Small intestine (tissue), 7 donors: ENCODE results near the gene C1orf198. TPM values are rescaled to one million over a fixed set of nuclear protein-coding genes. Genes with fewer than 3 reads are reported as not detected.

Experiments
- DNase-seq, 2 donors: peaks; one replicate each; pipeline versions ENCODE4 v3.0.0 to v3.0.0-alpha.2; 2013
- FAIRE-seq: peaks from 2 replicates; lab custom pipeline; 2012; peaks lifted over from hg19 to GRCh38; lab: Jason Lieb, UNC
- H3K27ac ChIP-seq, 3 donors: one replicate each; pipeline ENCODE4 v1.5.1; 2013; ENCODE audit warnings: low read length in 2 of 3, mild to moderate bottlenecking in 2 of 3, control low read depth in 1 of 3, inconsistent platforms in 1 of 3, low read depth in 1 of 3, moderate library complexity in 1 of 3
- H3K27me3 ChIP-seq, 3 donors: one replicate each; pipeline ENCODE4 v1.6.1; 2013; ENCODE audit warnings: low read length in 3 of 3, inconsistent platforms in 1 of 3; ENCODE audit not compliant: control insufficient read depth in 3 of 3, insufficient read depth in 3 of 3
- H3K36me3 ChIP-seq, 3 donors: one replicate each; pipeline ENCODE4 v1.6.1; 2013; ENCODE audit warnings: low read length in 3 of 3, inconsistent platforms in 1 of 3, low read depth in 1 of 3, mild to moderate bottlenecking in 1 of 3, moderate library complexity in 1 of 3; ENCODE audit not compliant: control insufficient read depth in 3 of 3, insufficient read depth in 2 of 3
- H3K4me1 ChIP-seq, 3 donors: one replicate each; pipeline ENCODE4 v1.6.1; 2013; ENCODE audit warnings: low read length in 2 of 3, inconsistent platforms in 1 of 3, low read depth in 1 of 3, mild to moderate bottlenecking in 1 of 3, moderate library complexity in 1 of 3; ENCODE audit not compliant: control insufficient read depth in 3 of 3, insufficient read depth in 2 of 3
- H3K4me3 ChIP-seq, 3 donors: one replicate each; pipeline ENCODE4 v1.5.1; 2013; ENCODE audit warnings: low read length in 3 of 3, control low read depth in 1 of 3, inconsistent platforms in 1 of 3, low read depth in 1 of 3, mild to moderate bottlenecking in 1 of 3, moderate library complexity in 1 of 3
- H3K9me3 ChIP-seq, 2 donors: one replicate each; pipeline ENCODE4 v1.6.1; 2013; ENCODE audit warnings: low read depth in 1 of 2, low read length in 1 of 2; ENCODE audit not compliant: control insufficient read depth in 2 of 2, insufficient read depth in 1 of 2
- WGBS, 3 donors: extraction: QIAGEN DNeasy Blood & Tissue Kit; methylation state at CpG; one replicate each; pipeline ENCODE4 v1.1.7; 2013; 5-methylcytosine and 5-hydroxymethylcytosine counted together
- polyA plus RNA-seq, 4 donors: library from polyadenylated mRNA; stranded (reverse) in 3 of 4; unstranded in 1 of 4; fragments of 200-250 nt in 3 of 4; fragments of 120-200 nt in 1 of 4; gene quantifications; one replicate each; pipeline versions ENCODE4 v1.2.1 to v1.2.3, GENCODE V29; 2013
- donor health status: healthy with polysubstance abuse.
- donor health status: control.
- donor health status: control.
- donor health status: Bipolar disorder and iron deficiency.
- donor health status: healthy.

The C1orf198 gene
- polyA plus RNA-seq, 4 donors: 6.0 to 19.5 (median 13.1) TPM

- WGBS, 3 donors: 61 to 65% (median 62%) methylated on average over 4 of the region's 4 CpGs
- H3K27ac ChIP-seq: peak overlapping the region in 1 of 3 donors; percentile 66
- DNase-seq: no peak
These were observed 1.2 kb upstream of the C1orf198 start for GRCh38 chr1:230869500-230869899.

DNA sequence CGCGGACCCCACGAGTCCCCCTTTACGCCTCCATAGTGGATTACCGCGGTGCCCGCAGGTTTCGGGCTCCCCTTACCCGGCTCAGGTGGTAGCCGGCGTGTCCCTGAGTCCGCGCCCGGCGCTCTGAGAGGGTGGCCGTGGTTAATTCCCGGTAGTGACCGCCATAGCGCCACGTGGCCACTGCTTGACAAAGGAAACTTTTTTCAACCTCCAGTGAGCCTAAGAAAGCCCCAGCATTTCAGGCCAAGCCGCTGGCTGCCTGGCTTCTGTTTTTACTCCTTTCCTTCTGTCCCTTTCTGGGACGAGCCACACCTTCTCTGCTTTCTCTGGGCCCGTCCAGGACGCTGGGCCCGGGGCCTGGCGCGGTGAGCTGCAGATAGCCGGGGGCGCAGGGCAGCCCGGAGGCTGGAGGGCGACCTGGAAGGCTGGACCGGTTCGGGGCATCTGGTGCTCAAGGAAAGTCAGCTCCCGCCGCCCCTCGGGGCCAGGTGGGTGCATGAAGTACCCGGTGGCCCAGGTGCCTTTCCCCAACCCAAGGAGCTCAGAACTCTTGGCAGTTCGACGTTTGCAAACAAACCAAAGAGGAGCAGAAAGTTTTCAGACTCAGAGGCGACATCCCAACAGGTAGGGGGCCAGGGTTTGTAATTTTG lies 540 bp upstream of the C1orf198 start:
- 4 to 10% (median 5%) methylated on average over 31 to 40 of the region's 40 CpGs for WGBS, 3 donors
- peaks cover 0 to 4% (median 0%) of the 10 kb centered on the region in 3 donors for H3K36me3 ChIP-seq

More at GRCh38 chr1:230869500-230869899, 1.2 kb upstream of the C1orf198 start:
- Histone ChIP-seq H3K36me3 (peaks cover 0 to 4% (median 0%) of the 10 kb centered on the region in 3 donors), H3K9me3 (no peaks in the 10 kb centered on the region), H3K27me3 (no peaks in the 10 kb centered on the region), H3K4me3 (no peak overlapping the region), H3K4me1 (peaks cover 0 to 18% (median 15%) of the 10 kb centered on the region in 3 donors)
- FAIRE-seq: no peak

DNA sequence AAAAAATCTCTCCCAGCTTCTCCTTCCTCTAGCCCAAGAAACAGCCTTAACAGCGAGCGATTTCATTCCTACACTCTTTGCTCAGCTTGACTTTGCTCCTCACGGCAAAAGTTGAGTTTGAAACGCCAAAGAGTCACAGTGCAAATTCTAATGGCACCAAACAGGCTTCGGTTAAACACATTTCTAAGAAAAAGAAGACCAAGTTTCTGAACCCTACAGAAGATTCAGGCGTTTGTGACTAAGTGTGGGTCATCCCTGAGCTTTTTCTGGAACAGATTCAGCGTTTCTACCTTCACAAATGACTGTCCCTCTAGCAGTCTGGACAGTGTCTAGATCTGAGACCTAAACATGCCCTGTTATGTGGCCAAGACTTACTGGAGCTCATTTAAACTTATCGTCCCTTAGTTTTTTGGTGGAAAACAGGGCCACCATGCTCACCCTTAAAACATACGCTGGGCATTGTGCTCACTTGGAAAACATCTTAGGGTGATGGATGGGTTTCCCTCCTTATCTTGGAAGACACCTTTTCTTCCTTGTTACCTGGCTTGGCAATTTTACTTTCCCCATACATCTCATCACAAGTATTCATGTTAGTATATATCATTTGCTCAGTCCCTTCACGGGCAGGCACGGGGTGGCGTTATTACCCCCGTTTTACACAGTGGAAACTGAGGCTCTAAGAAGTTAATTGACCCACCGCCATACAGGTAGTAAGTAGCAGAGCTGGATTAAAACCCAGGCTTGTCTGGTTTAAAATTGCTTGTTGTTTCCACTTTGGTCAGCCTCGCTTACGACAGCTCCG lies 1.0 kb downstream of the C1orf198 start:
- no peak for FAIRE-seq
- H3K27me3 ChIP-seq: no peaks in the 10 kb centered on the region
- peak; percentile 43 to 44 for DNase-seq
- H3K36me3 ChIP-seq: peaks cover 0 to 4% (median 0%) of the 10 kb centered on the region in 3 donors
- peaks cover 0 to 24% (median 19%) of the 10 kb centered on the region in 3 donors for H3K4me1 ChIP-seq
- no peaks in the 10 kb centered on the region for H3K9me3 ChIP-seq
- 9 to 20% (median 16%) methylated on average over 17 of the region's 17 CpGs for WGBS, 3 donors
- peak overlapping the region; percentile 48 to 89 (median 81) for H3K4me3 ChIP-seq
- peak overlapping the region in 1 of 3 donors; percentile 87 for H3K27ac ChIP-seq

More for the DNA sequence above, 540 bp upstream of the C1orf198 start:
- Histone ChIP-seq H3K9me3 (no peaks in the 10 kb centered on the region), H3K27me3 (no peaks in the 10 kb centered on the region), H3K4me1 (peaks cover 0 to 18% (median 15%) of the 10 kb centered on the region in 3 donors), H3K27ac (peak overlapping the region in 2 of 3 donors; percentile 66 to 84), H3K4me3 (peak overlapping the region; percentile 67 to 89 (median 81))
- FAIRE-seq: no peak
- peak; percentile 59 to 80 for DNase-seq

GRCh38 chr1:230866171-230867070 lies 1.9 kb downstream of the C1orf198 start:
- peak overlapping the region in 2 of 3 donors; percentile 48 to 89 for H3K4me3 ChIP-seq
- peaks cover 0 to 24% (median 19%) of the 10 kb centered on the region in 3 donors for H3K4me1 ChIP-seq
- whole genome bisulfite sequencing, 3 donors: 59 to 63% (median 60%) methylated on average over 9 of the region's 9 CpGs
- no peaks in the 10 kb centered on the region for H3K9me3 ChIP-seq
- H3K36me3 ChIP-seq: peaks cover 0 to 6% (median 0%) of the 10 kb centered on the region in 3 donors
- peak overlapping the region in 1 of 3 donors; percentile 87 for H3K27ac ChIP-seq
- DNase-seq (no peak), FAIRE-seq (no peak)
- no peaks in the 10 kb centered on the region for H3K27me3 ChIP-seq

GRCh38 chr1:230865062-230865817 lies 3.1 kb downstream of the C1orf198 start:
- no peak overlapping the region for H3K27ac ChIP-seq
- H3K4me1 ChIP-seq: peaks cover 0 to 24% (median 20%) of the 10 kb centered on the region in 3 donors
- H3K4me3 ChIP-seq: no peak overlapping the region
- DNase-seq: no peak
- WGBS, 3 donors: 79 to 87% (median 86%) methylated on average over 8 of the region's 8 CpGs
- H3K36me3 ChIP-seq: peaks cover 0 to 8% (median 0%) of the 10 kb centered on the region in 3 donors
- FAIRE-seq: no peak
- H3K9me3 ChIP-seq: no peaks in the 10 kb centered on the region
- no peaks in the 10 kb centered on the region for H3K27me3 ChIP-seq

DNA sequence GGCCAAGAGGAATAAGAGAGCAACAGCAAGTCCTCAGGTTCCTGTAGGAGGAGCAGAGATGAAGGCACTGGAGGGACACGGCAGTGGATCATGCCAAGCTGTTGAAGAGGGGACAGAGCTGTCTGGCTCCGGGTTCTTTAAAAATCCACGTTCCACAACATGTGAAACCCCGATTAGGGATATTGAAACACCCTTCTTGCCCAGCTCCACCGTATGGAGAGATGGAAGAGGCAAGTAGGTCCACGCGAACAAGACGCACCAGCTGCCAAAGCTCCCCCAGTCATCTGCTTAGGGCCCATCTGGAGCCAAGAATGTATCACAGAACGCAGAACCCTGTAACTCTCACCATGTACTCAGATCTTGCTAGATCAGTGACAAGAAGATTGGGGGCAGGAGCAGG lies 3.9 kb downstream of the C1orf198 start:
- Histone ChIP-seq H3K4me1 (peaks cover 0 to 19% (median 18%) of the 10 kb centered on the region in 3 donors), H3K36me3 (peaks cover 0 to 8% (median 0%) of the 10 kb centered on the region in 3 donors), H3K4me3 (no peak overlapping the region), H3K27ac (peak overlapping the region in 1 of 3 donors; percentile 14), H3K9me3 (no peaks in the 10 kb centered on the region), H3K27me3 (no peaks in the 10 kb centered on the region)
- WGBS, 3 donors: 67 to 85% (median 80%) methylated on average over 9 of the region's 9 CpGs
- FAIRE-seq (no peak), DNase-seq (no peak)

DNA sequence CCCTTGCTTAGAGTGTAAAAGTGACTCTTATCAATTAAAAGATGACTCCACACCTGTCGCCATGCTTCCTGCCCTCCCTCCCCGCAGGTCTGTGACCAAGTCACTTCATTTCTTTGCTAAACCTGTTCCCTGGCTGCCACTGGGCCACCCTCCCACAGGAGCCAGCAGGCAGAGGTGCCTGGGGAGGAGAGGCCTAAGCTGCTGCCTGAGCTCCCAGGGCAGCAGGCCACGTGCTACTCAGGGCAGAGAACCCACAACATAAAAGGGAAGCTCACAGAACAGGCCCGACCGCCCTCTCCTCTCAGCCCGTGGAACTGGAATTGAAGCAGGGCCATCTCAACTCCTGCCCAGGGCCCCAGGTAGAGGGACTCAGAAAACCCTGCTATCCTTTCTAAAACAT lies 4.9 kb downstream of the C1orf198 start:
- no peak overlapping the region for H3K27ac ChIP-seq

More for the DNA sequence above, 4.9 kb downstream of the C1orf198 start:
- WGBS, 3 donors: 22 to 51% (median 37%) methylated on average over 6 of the region's 6 CpGs
- no peak for FAIRE-seq
- Histone ChIP-seq H3K36me3 (peaks cover 0 to 8% (median 0%) of the 10 kb centered on the region in 3 donors), H3K4me3 (no peak overlapping the region), H3K9me3 (no peaks in the 10 kb centered on the region), H3K27me3 (no peaks in the 10 kb centered on the region), H3K4me1 (peaks cover under 1 to 15% (median 12%) of the 10 kb centered on the region in 3 donors)
- peak; percentile 25 to 56 for DNase-seq
